Measurements from ENCODE around the gene VRK2.
"Not testable (repeated sequence)": the region's sequence is repeated elsewhere in the genome, so short reads cannot be mapped to it uniquely, and the experiment has no call there.

VRK2 gene

GRCh38 chr2:58187022-58187421 lies 140.4 kb downstream of the VRK2 start:
- not testable (repeated sequence) for H3K9me3 Mint-ChIP-seq; H3K4me3 Mint-ChIP-seq; H3K27me3 Mint-ChIP-seq; DNase-seq; H3K4me1 Mint-ChIP-seq (ENCODE audit: low read depth); H3K27ac Mint-ChIP-seq
- H3K36me3 Mint-ChIP-seq (ENCODE audit: low read depth), result peaks cover 17% of the 10 kb centered on the region

- Mint-ChIP-seq H3K36me3 (ENCODE audit: low read depth) (peaks cover 16% of the 10 kb centered on the region), H3K27me3 (no peaks in the 10 kb centered on the region), H3K9me3 (no peaks in the 10 kb centered on the region), H3K4me1 (ENCODE audit: low read depth) (no peaks in the 10 kb centered on the region), H3K4me3 (no peak overlapping the region), H3K27ac (no peak overlapping the region)
- no peak for DNase-seq
Observed at GRCh38 chr2:58194458-58194857, 147.9 kb downstream of the VRK2 start.

- Mint-ChIP-seq H3K27me3 (no peaks in the 10 kb centered on the region), H3K9me3 (no peaks in the 10 kb centered on the region), H3K36me3 (ENCODE audit: low read depth) (peaks cover 24% of the 10 kb centered on the region), H3K4me1 (ENCODE audit: low read depth) (no peaks in the 10 kb centered on the region), H3K27ac (no peak overlapping the region), H3K4me3 (no peak overlapping the region)
- DNase-seq, result no peak
Observed at GRCh38 chr2:58195662-58196061, 149.1 kb downstream of the VRK2 start.

- H3K27ac Mint-ChIP-seq, result no peak overlapping the region
- DNase-seq, result no peak
- H3K36me3 Mint-ChIP-seq (ENCODE audit: low read depth), result peaks cover 31% of the 10 kb centered on the region
- H3K4me3 Mint-ChIP-seq, result no peak overlapping the region
- H3K4me1 Mint-ChIP-seq (ENCODE audit: low read depth), result no peaks in the 10 kb centered on the region
- no peaks in the 10 kb centered on the region for H3K27me3 Mint-ChIP-seq
- H3K9me3 Mint-ChIP-seq, result no peaks in the 10 kb centered on the region
Observed at GRCh38 chr2:58197894-58198293, 151.3 kb downstream of the VRK2 start.

GRCh38 chr2:58202404-58202803 lies 155.8 kb downstream of the VRK2 start:
- Mint-ChIP-seq H3K36me3 (ENCODE audit: low read depth) (peaks cover 33% of the 10 kb centered on the region), H3K4me3 (no peak overlapping the region), H3K4me1 (ENCODE audit: low read depth) (no peaks in the 10 kb centered on the region), H3K9me3 (no peaks in the 10 kb centered on the region), H3K27ac (no peak overlapping the region), H3K27me3 (no peaks in the 10 kb centered on the region)
- DNase-seq, result no peak

GRCh38 chr2:58203018-58203417 lies 156.4 kb downstream of the VRK2 start:
- no peak overlapping the region for H3K27ac Mint-ChIP-seq
- no peak overlapping the region for H3K4me3 Mint-ChIP-seq
- H3K27me3 Mint-ChIP-seq, result no peaks in the 10 kb centered on the region
- no peak for DNase-seq
- no peaks in the 10 kb centered on the region for H3K9me3 Mint-ChIP-seq
- peaks cover 28% of the 10 kb centered on the region for H3K36me3 Mint-ChIP-seq (ENCODE audit: low read depth)
- H3K4me1 Mint-ChIP-seq (ENCODE audit: low read depth), result no peaks in the 10 kb centered on the region

GRCh38 chr2:58204195-58204959 lies 157.8 kb downstream of the VRK2 start:
- H3K27ac Mint-ChIP-seq, result no peak overlapping the region
- DNase-seq, result no peak
- H3K27me3 Mint-ChIP-seq, result no peaks in the 10 kb centered on the region
- no peaks in the 10 kb centered on the region for H3K9me3 Mint-ChIP-seq
- no peaks in the 10 kb centered on the region for H3K4me1 Mint-ChIP-seq (ENCODE audit: low read depth)
- no peak overlapping the region for H3K4me3 Mint-ChIP-seq
- H3K36me3 Mint-ChIP-seq (ENCODE audit: low read depth), result peaks cover 24% of the 10 kb centered on the region

- Mint-ChIP-seq H3K27me3 (no peaks in the 10 kb centered on the region), H3K27ac (no peak overlapping the region), H3K4me3 (no peak overlapping the region), H3K36me3 (ENCODE audit: low read depth) (peaks cover 33% of the 10 kb centered on the region), H3K9me3 (peaks cover 6% of the 10 kb centered on the region), H3K4me1 (ENCODE audit: low read depth) (no peaks in the 10 kb centered on the region)
- no peak for DNase-seq
Observed at GRCh38 chr2:58206785-58207184, 160.2 kb downstream of the VRK2 start.

- Mint-ChIP-seq H3K27me3 (no peaks in the 10 kb centered on the region), H3K27ac (no peak overlapping the region), H3K4me3 (no peak overlapping the region), H3K36me3 (ENCODE audit: low read depth) (peaks cover 36% of the 10 kb centered on the region), H3K4me1 (ENCODE audit: low read depth) (no peaks in the 10 kb centered on the region), H3K9me3 (peaks cover 9% of the 10 kb centered on the region)
- no peak for DNase-seq
Observed at GRCh38 chr2:58207189-58207588, 160.6 kb downstream of the VRK2 start.
